Myocyte (in vitro differentiated cells): ENCODE measurements around the gene IL1A. TPM values are rescaled to one million over a fixed set of nuclear protein-coding genes. Genes with fewer than 3 reads are reported as not detected.

ENCODE experiments used
- DNase-seq: peaks from one replicate; pipeline ENCODE4 v3.0.0-alpha.2; 2012; ENCODE audit warnings: low read depth
- total RNA-seq: library from RNA; depleted of rRNA; stranded (reverse); fragments of >200 nt; gene quantifications from 2 replicates; pipeline ENCODE4 v1.2.3, GENCODE V29; 2014

Gene IL1A
- total RNA-seq, 1 donor from 2014 or later = not detected

DNA sequence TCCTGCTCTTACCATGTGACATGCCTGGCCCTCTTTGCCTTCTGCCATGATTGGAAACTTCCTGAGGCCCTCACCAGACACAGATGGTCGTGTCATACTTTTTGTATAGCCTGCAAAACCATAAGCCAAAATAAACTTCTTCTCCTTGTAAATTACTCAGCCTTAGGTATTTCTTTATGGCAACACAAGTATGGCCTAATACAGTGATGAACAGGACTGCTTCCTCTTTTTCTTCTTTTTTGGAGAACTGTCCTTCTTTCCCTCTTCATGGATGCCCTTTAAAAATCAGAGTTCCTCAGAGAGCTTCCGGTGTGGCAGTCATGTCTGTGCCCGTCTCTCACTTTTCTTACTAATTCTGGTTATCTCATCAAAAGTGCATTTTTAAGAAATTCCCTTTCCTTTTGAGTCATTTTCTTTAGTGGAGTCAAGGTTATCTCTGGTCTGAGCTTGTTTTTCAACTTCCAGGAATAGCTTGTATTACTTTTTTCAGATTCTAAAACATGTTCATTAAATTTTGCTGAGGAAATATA, 9.2 kb upstream of the IL1A start:
- DNase-seq = no peak

DNA sequence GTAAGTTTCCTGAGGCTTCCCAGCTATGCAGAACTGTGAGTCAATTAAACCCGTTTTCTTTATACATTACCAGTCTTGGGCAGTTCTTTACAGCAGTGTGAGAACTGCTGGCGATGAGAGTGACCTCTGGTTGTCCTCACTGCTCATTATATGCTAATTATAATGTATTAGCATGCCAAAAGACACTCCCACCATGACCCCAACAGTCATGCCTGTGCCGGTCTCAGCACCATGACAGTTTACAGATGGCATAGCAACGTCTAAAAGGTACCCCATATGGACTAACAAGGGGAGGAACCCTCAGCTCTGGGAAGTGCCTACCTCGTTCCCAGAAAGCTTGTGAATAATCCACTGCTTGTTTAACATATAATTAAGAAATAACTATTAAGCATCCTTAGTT, 8.1 kb upstream of the IL1A start:
- no peak for DNase-seq

DNA sequence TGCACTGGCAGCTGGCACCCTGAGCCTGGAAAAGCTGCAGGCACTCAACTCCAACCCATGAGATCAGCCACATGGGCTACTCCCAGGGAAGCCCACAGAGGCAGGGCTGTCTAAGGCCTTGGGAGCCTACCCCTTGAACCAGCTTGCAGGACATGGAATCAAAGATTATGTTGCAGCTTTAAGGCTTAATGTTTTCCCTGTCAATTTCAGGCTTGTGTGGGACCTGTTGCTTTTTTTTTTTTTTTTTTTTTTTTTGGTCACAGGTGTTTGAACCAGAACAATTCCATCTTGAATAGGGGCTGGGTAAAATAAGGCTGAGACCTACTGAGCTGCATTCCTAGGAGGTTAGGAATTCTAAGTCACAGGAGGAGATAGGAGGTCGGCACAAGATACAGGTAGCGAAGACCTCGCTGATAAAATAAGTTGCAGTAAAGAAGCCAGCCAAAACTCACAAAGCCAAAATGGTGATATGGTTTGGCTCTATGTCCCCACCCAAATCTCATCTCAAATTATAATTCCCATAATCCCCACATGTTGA, 7.5 kb upstream of the IL1A start:
- DNase-seq = no peak

DNA sequence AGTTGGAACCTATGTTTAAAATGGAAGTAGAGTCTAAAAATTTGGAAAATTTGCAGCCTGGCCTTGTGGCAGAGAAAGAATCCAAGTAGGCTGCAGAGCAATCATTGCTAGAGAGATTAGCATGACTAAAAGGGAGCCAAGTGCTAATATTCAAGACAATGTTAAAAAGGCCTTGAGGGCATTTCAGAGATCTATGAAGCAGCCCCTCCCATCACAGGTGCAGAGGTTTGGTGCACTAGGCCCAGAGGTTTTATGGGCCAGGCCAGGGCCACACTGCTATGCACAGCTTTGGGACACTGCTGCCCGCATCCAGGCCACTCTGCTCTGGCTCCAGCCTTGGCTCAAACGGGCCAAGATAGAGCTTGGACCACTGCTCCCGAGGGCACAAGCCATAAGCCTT, 6.7 kb upstream of the IL1A start:
- no peak for DNase-seq

DNA sequence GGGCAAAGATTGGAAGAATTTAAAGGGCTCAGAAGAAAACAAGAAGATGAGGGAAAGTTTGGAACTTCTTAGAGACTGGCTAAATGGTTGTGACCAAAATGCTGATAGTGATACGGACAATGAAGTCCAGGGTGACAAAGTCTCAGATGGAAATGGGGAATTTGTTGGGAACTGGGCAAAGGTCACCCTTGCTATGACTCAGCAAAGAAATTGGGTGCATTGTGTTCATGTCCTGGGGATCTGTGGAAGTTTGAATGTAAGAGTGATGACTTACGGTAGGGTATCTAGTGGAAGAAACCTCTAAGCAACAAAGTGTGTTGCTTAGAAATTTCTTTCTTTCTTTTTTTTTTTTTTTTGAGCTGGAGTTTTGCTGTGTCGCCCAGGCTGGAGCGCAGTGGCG, 6.0 kb upstream of the IL1A start:
- no peak for DNase-seq

DNA sequence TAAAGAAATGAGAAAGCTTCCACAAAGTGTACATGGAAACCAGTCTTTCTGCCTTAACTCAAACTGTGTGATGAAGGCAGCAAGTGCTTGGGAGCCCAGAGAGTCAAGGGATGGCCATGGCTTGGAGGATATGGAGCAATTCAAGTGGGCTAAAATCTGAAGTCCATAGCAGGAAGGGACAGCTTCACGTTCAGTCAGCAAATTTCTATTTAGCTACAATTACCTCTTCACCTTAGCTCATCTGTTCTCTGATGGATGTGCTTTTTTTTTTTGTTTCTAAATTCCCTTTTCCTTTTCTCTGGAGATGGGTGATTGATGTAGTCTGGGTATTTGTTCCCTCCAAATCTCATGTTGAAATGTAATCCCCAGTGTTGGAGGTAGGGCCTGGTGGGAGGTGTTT, 4.9 kb upstream of the IL1A start:
- DNase-seq = no peak

DNA sequence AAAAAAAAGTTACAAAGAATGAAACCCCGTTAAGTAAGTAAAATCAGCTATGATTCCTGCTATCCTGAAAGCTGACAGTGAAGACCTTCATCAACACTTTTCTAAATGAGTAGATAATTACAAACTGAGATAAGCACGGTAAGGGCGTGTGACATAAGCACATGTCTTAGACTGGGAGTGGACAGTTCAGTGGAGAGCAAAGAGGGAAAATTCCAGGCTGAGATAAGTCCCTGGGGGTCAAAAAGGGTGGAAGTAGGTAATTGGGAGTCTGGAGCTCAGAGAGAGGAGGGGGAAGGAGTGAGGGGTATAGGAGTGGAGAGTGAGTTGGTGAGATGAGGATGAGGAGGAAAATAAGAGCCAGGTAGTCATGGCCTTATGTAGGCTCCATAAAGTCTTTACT, 4.4 kb upstream of the IL1A start:
- no peak for DNase-seq

DNA sequence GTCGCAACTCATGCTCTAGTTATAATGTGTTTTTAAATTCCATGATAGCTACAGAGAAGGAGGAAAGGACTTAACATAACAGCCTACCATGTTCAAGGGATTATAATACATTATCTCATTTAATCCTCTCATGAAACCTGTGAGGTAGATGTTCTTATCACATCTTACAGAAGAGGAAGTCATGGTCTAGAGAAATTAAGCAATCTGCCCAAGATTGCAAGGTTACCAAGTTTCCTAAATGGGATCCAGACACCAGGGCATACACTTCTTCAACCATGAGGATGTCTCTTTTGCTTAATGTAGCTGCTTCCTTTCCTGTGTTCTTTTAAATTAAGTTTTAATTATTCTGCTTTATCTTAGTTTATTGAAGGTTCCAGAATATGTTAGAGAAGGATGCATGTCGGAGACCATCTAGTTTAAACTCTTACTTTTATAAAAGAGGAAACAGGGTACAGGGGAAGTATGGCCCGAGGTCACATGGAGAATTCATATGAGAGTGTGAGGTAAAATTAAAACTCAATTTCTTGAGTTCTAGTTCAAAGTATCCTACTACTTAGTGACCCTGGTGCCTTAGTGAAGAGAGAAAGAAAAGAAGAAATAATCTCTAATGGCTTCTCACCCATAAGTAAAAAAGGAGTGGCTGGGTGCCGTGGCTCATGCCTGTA, 3.6 kb upstream of the IL1A start:
- DNase-seq = no peak

DNA sequence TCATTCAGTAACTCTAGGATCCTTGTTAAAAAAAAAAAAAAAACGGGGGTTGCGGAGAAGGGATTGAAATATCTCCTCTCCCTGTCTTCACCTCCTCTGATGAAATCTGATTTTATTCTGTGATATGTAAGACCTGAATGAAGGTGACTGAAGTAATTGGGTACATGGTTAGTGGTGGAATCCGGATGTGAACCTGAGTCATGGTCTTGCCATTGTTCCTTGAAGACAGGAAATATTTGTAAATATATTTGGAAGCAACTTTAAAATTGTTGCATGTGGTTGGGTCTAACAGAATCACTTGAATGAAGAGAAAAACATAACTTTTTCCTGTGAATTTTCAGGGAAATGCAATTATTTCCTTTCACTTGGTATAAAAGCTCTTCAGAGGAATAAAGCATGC, 3.0 kb upstream of the IL1A start:
- DNase-seq = no peak

DNA sequence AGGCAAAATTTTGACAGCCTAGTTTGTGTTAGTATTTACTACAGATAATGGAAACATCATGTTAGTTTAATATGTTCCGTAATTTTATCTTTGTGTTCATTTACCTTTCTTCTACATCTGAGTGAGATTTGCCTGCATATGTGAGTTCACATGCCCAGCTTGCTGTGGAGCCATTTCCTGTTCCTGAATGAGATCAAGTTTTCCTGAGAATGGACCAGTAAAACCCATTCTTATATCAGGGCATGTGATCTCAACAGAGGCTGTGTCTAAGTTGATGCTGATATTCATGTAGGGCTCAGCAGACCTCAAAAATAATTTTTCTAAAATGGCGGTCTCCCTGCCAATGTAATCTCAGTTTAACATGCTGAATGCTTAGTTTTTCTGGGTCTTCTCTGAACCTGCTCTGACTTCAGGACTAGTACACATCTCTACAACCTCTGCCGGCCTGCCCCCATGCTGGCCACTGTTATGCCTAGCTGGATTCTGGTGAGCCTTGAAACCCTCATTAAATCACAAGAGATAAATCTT, 1.0 kb downstream of the IL1A start:
- no peak for DNase-seq

DNA sequence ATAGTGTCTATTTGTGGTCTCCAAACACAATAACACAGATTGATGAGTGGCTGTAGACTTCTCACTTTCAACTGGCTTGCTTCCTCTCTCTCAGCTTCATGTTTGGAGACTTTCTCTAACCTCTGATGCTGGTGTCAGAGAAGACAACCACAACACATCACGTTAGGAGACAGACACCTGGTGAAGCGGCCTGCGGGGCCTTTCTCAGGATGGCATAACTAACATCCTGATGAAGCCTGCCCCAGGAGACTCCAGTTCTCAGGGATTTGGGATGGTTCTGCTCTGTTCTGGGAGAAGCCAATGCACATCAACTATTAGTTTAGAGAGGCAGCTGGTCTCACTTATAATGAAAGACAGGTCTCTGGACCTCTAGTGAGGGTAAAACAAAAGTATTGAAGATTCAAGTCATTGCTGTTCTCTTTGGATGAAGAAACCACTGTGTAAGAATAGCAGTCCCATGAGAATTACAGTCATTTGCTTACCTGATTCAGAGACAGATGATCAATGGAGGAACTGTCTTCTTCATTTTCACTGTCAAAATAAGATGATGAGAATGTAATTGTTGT, 2.0 kb downstream of the IL1A start:
- DNase-seq = no peak

DNA sequence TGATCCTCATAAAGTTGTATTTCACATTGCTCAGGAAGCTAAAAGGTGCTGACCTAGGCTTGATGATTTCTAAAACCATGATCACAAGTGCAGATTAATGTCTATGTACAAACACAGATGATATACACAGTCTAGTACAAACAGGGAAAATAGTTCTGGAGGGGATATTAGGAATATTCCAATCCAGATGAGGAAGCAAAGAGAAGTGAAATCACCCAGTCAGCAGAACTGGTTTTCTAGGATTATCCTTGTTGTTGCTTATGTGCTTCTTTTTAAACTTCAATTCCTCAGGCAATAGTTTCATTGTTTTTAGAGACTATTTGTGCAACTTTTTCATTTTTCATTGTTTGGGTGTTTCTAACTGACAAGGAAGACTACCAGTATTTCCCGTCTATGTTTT, 4.7 kb downstream of the IL1A start:
- DNase-seq = no peak

DNA sequence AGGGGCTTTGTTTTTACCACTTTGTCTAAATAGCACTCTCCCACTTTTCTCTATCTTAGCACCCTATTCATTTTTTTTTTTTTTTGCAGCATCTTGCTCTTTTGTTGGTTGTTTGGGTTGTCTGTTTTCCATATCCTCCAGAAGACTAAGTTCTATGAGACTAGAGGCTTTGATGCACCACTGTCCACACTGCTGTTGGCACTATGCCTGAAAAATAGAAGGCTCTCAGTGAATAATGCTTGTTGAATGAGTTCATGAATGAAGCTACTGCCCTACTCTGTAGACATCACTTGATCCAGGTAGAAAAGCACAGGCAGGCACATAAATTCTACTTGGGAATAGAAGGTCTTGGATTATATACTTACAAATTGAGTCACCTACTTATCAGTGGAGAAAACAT, 7.3 kb downstream of the IL1A start:
- DNase-seq = peak; percentile 15

DNA sequence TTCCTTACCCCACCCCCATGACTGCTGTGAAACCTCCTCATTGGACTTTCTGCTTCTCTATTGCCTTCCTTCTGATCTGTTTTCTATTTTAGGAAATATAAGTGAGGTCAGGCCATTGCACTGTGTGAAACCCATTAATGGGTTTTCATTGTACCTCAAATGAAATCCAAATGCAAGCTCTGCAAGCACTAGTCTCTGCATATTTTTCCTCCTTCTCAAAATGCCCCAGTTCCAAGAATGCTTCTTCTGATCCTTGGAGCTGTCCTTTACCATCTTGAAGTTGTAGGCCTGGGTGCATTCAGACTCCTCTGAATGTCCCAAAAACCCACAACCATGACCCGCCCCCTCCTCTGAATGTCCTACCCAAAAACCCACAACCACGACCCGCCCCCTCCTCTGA, 8.2 kb downstream of the IL1A start:
- DNase-seq = peak; percentile 34

DNA sequence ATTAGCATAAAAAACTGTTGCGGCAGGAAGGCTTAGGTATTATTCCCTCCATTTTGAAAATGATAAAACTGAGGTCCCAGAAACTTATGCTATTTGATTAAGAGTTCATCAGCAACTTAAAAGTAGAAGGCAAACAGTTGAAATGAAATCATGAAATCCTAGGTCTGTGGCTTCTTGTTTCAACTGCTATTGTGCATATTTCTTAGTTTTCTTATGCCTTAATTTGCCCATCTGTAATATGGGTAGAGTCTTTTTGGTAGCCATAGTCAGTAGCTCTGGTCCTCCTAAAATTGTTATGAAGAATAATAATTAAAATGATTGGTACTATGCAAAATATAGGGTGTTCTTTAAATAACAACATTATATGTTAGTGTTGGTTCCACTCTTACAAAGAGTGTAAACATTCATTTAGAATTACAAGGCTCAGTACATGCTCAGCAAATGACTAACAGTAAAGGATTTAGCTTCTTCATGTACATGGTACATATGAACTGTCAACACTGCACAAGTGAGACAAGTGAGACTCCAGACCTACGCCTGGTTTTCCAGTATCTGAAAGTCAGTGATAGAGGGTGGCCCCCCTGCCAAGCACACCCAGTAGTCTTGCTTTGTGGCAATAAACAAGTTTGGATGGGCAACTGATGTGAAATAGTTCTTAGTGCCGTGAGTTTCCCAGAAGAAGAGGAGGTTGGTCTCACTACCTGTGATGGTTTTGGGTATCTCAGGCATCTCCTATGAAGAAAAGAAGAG, 9.6 kb downstream of the IL1A start:
- no peak for DNase-seq

DNA sequence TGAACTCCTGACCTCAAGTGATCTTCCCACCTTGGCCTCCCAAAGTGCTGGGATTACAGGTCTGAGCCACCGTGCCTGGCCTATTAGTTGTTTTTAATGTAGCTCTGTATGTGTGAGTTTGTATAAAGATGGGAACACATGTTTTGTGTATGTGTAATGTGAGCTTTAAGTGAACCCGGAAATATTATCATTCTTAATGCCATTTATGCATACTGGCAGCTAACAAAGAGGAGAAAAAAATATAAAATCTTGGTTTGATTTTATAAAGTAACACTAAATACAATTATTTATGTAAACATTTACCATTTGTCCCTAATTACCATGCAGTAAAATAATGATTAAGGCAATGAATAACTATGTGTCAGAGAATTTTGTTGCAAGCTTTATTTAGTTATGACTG, 10.7 kb downstream of the IL1A start:
- no peak for DNase-seq

DNA sequence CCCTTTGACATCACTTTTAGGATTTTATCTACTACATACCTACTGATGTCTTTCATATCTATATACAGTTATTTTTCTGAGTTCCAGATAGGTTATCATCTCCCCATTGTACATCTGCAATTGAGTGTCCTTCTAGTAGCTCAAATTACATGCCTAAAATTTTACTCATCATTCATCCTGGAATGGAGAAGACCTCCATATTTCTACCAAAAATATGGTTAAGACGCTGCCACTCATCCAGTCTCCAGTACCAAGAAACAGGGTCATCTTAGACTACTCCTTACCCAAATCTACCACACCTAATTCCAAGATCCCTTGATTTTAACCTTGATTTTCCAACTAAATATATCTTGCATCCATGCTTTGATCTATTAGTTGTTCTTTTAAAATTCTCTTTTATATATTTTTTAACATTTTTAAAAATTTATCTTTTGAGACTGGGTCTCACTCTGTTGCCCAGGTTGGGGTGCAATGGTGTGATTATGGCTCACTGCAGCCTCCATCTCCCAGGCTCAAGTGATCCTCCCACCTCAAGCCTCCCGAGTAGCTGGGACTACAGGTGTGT, 11.3 kb downstream of the IL1A start:
- no peak for DNase-seq

DNA sequence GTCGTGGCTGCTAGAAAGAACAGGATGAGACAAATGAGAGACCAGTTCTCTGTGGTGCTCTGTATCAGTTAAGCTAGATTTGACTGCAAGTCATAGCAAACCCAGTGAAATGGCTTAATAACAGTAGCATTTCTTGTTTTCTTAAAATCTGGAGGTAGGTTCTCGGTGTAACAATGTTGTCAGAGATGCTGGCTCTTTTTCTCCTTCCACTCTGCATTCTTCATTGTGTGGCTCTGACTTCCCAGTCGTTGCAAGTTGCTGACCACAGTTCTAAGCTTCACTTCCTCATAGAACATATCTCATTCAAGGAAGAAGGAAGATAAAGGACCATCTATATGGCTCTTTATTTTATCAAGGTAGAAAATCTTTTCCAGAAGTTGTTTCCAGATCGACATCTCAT, 12.0 kb downstream of the IL1A start:
- no peak for DNase-seq

DNA sequence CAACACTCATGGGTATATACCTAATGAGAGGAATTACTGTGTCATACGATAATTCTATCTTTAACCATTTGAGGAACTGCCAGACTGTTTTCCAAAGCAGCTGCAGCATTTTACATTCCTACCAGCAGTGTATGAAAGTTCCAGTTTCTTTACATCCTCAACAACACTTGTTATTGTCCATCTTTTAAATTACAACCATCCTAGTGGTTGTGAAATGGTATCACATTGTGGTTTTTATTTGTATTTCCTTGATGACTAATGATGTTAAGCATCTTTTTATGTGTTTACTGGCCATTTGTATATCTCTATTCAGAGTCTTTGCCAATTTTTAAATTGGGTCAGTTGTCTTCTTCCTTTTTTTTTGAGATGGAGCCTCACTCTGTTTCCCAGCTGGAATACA, 15.9 kb downstream of the IL1A start:
- peak; percentile 24 for DNase-seq

DNA sequence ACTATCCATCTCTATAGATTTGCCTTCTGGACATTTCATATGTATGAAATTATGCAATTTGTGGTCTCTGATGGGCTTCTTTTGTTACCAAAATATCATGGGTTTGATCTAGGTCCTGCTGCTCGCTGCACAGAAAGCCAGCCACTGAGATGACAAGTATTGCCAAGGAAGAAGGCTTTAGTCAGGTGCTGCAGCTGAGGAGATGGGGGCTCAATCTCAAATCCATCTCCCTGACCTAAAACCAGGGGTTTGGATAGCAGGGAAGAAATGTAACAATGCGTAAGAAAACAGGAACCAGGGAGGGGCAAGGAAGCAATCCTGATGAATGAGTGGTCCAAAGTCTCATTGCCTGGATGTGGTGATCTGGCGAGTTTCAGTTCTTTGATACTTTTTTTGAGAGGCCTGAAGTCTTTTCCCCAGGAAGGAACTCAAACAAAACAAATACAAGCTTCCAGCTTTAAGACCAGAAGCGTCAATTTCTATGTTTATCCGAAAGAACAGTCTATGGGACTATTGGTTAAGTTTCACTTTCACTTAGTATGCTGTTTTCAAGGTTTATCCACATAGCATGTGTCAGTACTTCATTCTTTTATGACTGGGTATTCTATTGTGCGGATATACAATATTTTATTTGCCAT, 16.5 kb downstream of the IL1A start:
- DNase-seq = no peak

DNA sequence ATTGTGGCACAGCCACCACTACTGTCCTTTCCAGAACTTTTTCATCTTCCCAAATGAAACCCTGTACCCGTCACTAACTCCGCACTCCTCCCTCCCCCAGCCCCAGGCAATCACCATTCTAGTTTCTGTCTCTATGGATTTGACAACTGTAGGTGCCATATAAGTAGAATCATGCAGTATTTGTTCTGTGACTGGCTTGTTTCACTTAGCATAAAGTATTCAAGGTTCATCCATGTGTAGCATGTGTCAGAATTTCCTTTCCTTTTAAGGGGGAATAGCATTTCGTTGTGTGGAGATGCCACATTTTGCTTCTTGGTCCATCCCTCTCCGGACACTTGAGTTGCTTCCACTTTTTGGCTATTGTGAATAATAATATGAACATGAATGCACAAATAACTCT, 19.0 kb downstream of the IL1A start:
- DNase-seq = no peak
